Measurements from ENCODE around the gene SFMBT2. TPM values are rescaled to one million over a fixed set of nuclear protein-coding genes. Genes with fewer than 3 reads are reported as not detected.

SFMBT2 gene
- total RNA-seq, 1 experiment from 2014 or later: 0.02 TPM

DNA sequence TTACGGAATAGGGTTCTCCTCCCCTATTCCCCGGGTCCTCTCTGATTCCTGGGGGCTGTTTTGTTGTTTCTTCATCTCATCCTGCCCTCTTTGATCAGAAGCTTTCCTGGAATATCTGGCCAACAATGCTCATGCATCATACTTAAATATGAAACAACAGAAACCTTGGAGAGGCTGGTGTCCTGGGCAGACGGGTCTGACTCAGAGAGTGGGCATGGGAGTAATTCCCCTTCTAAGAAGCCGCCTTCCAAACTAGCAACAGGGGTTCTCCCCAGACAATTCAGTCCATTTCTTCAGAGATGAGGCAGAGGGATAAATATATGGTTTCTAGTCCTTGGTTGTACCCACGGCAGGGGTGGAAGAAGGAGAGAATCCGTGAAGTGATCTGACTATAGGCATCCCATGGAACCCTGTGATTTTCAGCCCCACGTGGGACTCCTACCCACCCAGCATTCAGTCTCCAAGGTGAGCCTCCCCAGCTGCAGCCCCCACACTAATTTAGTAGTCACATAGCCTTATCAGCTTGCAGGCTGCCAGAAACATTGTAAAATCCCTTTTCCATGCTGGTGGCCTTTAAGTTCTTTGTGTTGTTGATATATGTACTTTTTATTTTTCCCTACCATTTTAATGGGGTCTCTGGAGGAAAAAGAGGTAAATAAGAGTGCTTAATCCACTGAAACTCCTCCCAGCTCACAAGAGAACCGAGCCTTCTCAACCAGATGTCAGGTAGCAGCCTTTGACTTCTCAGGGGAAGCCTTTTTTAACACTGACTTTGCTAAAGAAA, 119.2 kb downstream of the SFMBT2 start:
- Histone ChIP-seq H3K27me3 (ENCODE audit: insufficient read depth, low read length) (0 out of 2 replicates have a peak, but pooled peaks cover 4% of the 10 kb centered on the region), H3K36me3 (ENCODE audit: control insufficient read depth in 1 of 2, insufficient read depth in 2 of 2, low read length in 2 of 2) (no peaks in the 10 kb centered on the region), H3K4me2 (ENCODE audit: low read length) (no peak overlapping the region), H2AFZ (ENCODE audit: low read depth, low read length, poor library complexity, severe bottlenecking) (no peak overlapping the region), H3K79me2 (ENCODE audit: insufficient read depth, low read length) (no peaks in the 10 kb centered on the region), H3K4me3 (replicated peaks in 1 of 2; ENCODE audit: low read depth in 1 of 2, low read length in 2 of 2) (no peak overlapping the region), H3K9me2 (ENCODE audit: insufficient read depth) (no peaks in the 10 kb centered on the region), H3K27ac (ENCODE audit: low read depth, low read length) (no peak overlapping the region), H3K4me1 (ENCODE audit: control insufficient read depth in 1 of 2, insufficient read depth in 2 of 2, low read length in 2 of 2) (no peaks in the 10 kb centered on the region), H4K20me1 (ENCODE audit: insufficient read depth) (no peaks in the 10 kb centered on the region), H3K9ac (ENCODE audit: low read length) (no peak overlapping the region), H3K9me3 (ENCODE audit: control insufficient read depth in 1 of 2, insufficient read depth in 1 of 2, low read depth in 1 of 2, low read length in 2 of 2) (no peaks in the 10 kb centered on the region)
- ChIA-PET RAD21 (ENCODE audit: low non-redundant PET in 1 of 2, low total read pairs in 2 of 2, uncharacterized antibody in 2 of 2, unreplicated experiment in 2 of 2) (no interaction called here), POLR2A (no interaction called here), CTCF (no interaction called here)
- intact Hi-C loops (cut with micrococcal nuclease): no loop called here
- no TSS peak for BruUV-seq (replicated peaks)
- DNase-seq (ENCODE audit: low read depth, low spot score): no peak
- no peak for ATAC-seq
- TF ChIP-seq SP1 (IDR thresholded peaks at IDR 0.05; ENCODE audit: low read depth) (no peak), SRF (IDR thresholded peaks at IDR 0.05; ENCODE audit: low read depth) (no peak), ELF1 (IDR thresholded peaks at IDR 0.05; ENCODE audit: borderline replicate concordance, low read depth) (no peak), ZFX (IDR thresholded peaks at IDR 0.05) (no peak), SIN3A (IDR thresholded peaks at IDR 0.05; ENCODE audit: low read depth) (no peak), JUND (IDR thresholded peaks at IDR 0.05) (no peak), POLR2AphosphoS5 (IDR thresholded peaks at IDR 0.05; ENCODE audit: low read depth, low read length) (no peak), REST (IDR thresholded peaks at IDR 0.05; ENCODE audit: low read depth) (no peak), MAX (IDR thresholded peaks at IDR 0.05) (no peak), RAD21 (IDR thresholded peaks at IDR 0.05; ENCODE audit: low read depth) (no peak), POLR2A (IDR thresholded peaks at IDR 0.05; ENCODE audit: borderline replicate concordance, extremely low read depth, insufficient read depth, insufficient read length) (no peak), TCF7L2 (IDR thresholded peaks at IDR 0.05; ENCODE audit: borderline replicate concordance, extremely low read depth, insufficient read depth, insufficient read length) (no peak), EGR1 (IDR thresholded peaks at IDR 0.05; ENCODE audit: low read depth) (no peak), EZH2phosphoT487 (IDR thresholded peaks at IDR 0.05; ENCODE audit: borderline replicate concordance) (no peak)
- TF ChIP-seq, protein P1, sequence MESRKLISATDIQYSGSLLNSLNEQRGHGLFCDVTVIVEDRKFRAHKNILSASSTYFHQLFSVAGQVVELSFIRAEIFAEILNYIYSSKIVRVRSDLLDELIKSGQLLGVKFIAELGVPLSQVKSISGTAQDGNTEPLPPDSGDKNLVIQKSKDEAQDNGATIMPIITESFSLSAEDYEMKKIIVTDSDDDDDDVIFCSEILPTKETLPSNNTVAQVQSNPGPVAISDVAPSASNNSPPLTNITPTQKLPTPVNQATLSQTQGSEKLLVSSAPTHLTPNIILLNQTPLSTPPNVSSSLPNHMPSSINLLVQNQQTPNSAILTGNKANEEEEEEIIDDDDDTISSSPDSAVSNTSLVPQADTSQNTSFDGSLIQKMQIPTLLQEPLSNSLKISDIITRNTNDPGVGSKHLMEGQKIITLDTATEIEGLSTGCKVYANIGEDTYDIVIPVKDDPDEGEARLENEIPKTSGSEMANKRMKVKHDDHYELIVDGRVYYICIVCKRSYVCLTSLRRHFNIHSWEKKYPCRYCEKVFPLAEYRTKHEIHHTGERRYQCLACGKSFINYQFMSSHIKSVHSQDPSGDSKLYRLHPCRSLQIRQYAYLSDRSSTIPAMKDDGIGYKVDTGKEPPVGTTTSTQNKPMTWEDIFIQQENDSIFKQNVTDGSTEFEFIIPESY (IDR thresholded peaks at IDR 0.05; ENCODE audit: extremely low read depth, insufficient replicate concordance, low read length): no peak

Data from HCT116 (cell line).